SU-DHL-6 (cell line): ENCODE results near the gene PDRG1.

Experiments used
- H2AFZ ChIP-seq: fragments of 200-600 bp; sonication (generic); 2 replicates; pipeline ENCODE4 v1.6.1; 2014; ENCODE audit warnings: low read depth, mild to moderate bottlenecking, moderate library complexity, mixed read lengths, antibody characterized with exemption, low read length; ENCODE audit not compliant: severe bottlenecking
- H3F3A ChIP-seq: fragments of 200-600 bp; shearing (Covaris generic); 2 replicates; pipeline ENCODE4 v1.6.0; 2016; ENCODE audit warnings: antibody characterized with exemption, mild to moderate bottlenecking; ENCODE audit not compliant: insufficient read depth
- H3K27ac ChIP-seq: fragments of 200-600 bp; sonication (generic); 2 replicates; pipeline ENCODE4 v1.5.1; 2016; ENCODE audit warnings: low read depth, mild to moderate bottlenecking, low read length, moderate library complexity, mixed read lengths
- H3K27me3 ChIP-seq: fragments of 200-600 bp; sonication (generic), shearing (Covaris generic); 2 replicates; pipeline ENCODE4 v1.6.0; 2014; ENCODE audit warnings: mild to moderate bottlenecking, low read length
- H3K36me3 ChIP-seq: fragments of 200-600 bp; sonication (generic); 2 replicates; pipeline ENCODE4 v1.6.1; 2014; ENCODE audit warnings: mild to moderate bottlenecking, low read length, mixed read lengths
- H3K4me2 ChIP-seq: fragments of 300-600, 200-600 bp; shearing (Covaris generic), sonication (generic); 2 replicates; pipeline ENCODE4 v1.6.0; 2014; ENCODE audit warnings: low read length, low read depth, mild to moderate bottlenecking; ENCODE audit not compliant: poor library complexity, severe bottlenecking
- H3K4me3 ChIP-seq: fragments of 200-600 bp; sonication (generic); 2 replicates; pipeline ENCODE4 v1.5.1; 2014; ENCODE audit warnings: antibody characterized with exemption, low read length, mild to moderate bottlenecking, mixed read lengths; ENCODE audit not compliant: insufficient read depth, poor library complexity, severe bottlenecking
- H3K79me2 ChIP-seq: fragments of 200-600 bp; sonication (generic); 2 replicates; pipeline ENCODE4 v1.6.1; 2014; ENCODE audit warnings: mild to moderate bottlenecking, low read length, moderate library complexity; ENCODE audit not compliant: insufficient read depth
- H3K9ac ChIP-seq: fragments of 200-600 bp; sonication (generic); 2 replicates; pipeline ENCODE4 v1.7.0; 2014; ENCODE audit warnings: mild to moderate bottlenecking, low read length
- H3K9me2 ChIP-seq: fragments of 200-600 bp; sonication (generic); replicated peaks from 2 replicates; pipeline ENCODE4 v1.6.1; 2014; ENCODE audit warnings: low read length; ENCODE audit not compliant: insufficient read depth
- H3K9me3 ChIP-seq: fragments of 200-600 bp; sonication (generic); 2 replicates; pipeline ENCODE4 v1.6.1; 2014; ENCODE audit warnings: low read length, mixed read lengths; ENCODE audit not compliant: insufficient read depth
- H4K20me1 ChIP-seq: fragments of 200-600 bp; sonication (generic); 2 replicates; pipeline ENCODE4 v1.6.1; 2014; ENCODE audit warnings: low read depth, mild to moderate bottlenecking, antibody characterized with exemption, low read length, moderate library complexity, mixed read lengths
- CTCF ChIP-seq: fragments of 200-600 bp; sonication (generic); IDR thresholded peaks from one replicate; pipeline ENCODE4 v1.5.1; 2017; ENCODE audit warnings: antibody characterized with exemption, mild to moderate bottlenecking, low read length, moderate library complexity; ENCODE audit not compliant: insufficient read depth, poor library complexity, severe bottlenecking
- EZH2phosphoT487 ChIP-seq: fragments of 200-600 bp; sonication (generic), shearing (Covaris generic); conservative IDR thresholded peaks from 2 replicates; pipeline ENCODE4 v1.6.1; 2018; ENCODE audit warnings: mild to moderate bottlenecking, antibody characterized with exemption, low read length, moderate library complexity, mixed read lengths

PDRG1 gene

GRCh38 chr20:31992086-31992485, 40.2 kb upstream of the PDRG1 start:
- Histone ChIP-seq H3K27ac (no peak overlapping the region), H3K79me2 (no peaks in the 10 kb centered on the region), H3K36me3 (no peaks in the 10 kb centered on the region), H3K9me3 (no peaks in the 10 kb centered on the region), H3K4me2 (no peak overlapping the region), H4K20me1 (no peaks in the 10 kb centered on the region), H3K9ac (no peak overlapping the region), H3F3A (no peaks in the 10 kb centered on the region), H3K27me3 (no peaks in the 10 kb centered on the region), H2AFZ (no peak overlapping the region), H3K4me3 (no peak overlapping the region), H3K9me2 (no peaks in the 10 kb centered on the region)
- TF ChIP-seq EZH2phosphoT487 (no peak), CTCF (no peak)

- Histone ChIP-seq H3K9me3 (no peaks in the 10 kb centered on the region), H3K36me3 (no peaks in the 10 kb centered on the region), H3K4me2 (no peak overlapping the region), H3F3A (no peaks in the 10 kb centered on the region), H3K79me2 (no peaks in the 10 kb centered on the region), H2AFZ (no peak overlapping the region), H3K27me3 (no peaks in the 10 kb centered on the region), H3K4me3 (no peak overlapping the region), H3K9ac (no peak overlapping the region), H3K27ac (no peak overlapping the region), H4K20me1 (no peaks in the 10 kb centered on the region), H3K9me2 (no peaks in the 10 kb centered on the region)
- no peak for TF ChIP-seq CTCF
- no peak for TF ChIP-seq EZH2phosphoT487
Measured at GRCh38 chr20:31991339-31991705, 39.5 kb upstream of the PDRG1 start.

DNA sequence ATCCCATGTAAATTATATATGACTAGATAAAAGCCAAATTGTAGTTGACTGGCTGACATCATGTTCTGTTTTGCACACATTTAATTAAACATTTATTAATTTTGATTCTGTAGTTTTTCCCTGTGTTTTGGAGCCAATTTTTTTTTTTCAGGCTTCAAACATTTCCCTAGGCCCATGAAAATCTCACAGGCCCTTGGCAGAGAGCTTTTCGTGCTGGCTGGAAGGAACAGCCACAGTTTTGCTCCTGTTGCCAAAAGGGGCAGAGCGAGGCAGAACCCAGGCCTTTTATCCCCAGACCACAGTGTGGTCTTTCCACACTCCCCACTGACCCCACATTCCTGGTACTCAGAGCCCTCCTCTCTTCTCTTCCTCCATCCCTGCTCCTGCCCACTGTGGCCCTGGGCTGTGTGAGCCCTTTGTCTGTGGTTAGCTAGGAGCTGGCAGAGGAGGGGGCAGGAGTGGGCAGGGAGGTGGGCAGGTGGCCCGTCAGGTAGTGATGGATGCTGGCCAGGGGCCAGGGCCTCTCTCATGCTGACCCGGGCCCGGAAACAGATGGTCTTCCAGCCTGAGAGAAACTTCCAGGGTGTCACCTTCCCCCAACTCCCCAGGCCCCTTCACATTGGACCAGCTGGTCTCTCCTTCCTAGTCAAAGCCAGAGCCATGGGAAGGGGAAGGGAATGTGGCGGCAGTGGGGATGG, 38.9 kb upstream of the PDRG1 start:
- no peak overlapping the region for H3K27ac ChIP-seq
- no peaks in the 10 kb centered on the region for H3K36me3 ChIP-seq
- no peaks in the 10 kb centered on the region for H3K27me3 ChIP-seq
- no peaks in the 10 kb centered on the region for H3K9me3 ChIP-seq
- no peak overlapping the region for H3K9ac ChIP-seq
- no peak overlapping the region for H3K4me3 ChIP-seq
- H3K9me2 ChIP-seq, result no peaks in the 10 kb centered on the region
- H3K4me2 ChIP-seq, result no peak overlapping the region
- no peaks in the 10 kb centered on the region for H3F3A ChIP-seq
- H3K79me2 ChIP-seq, result no peaks in the 10 kb centered on the region
- no peaks in the 10 kb centered on the region for H4K20me1 ChIP-seq
- TF ChIP-seq EZH2phosphoT487 (no peak), CTCF (no peak)
- H2AFZ ChIP-seq, result no peak overlapping the region
